Inflammatory macrophage treated with lipopolysaccharide for 1 hour (primary cell): ENCODE data around the gene HNRNPUL2.
"Not testable (repeated sequence)": the region's sequence is repeated elsewhere in the genome, so short reads cannot be mapped to it uniquely, and the experiment has no call there.

Experiments
- DNase-seq, 2 donors: peaks; one replicate each; pipeline ENCODE4 v3.0.0-alpha.2; 2020 to 2022

Gene HNRNPUL2

GRCh38 chr11:62727165-62727871 is at the start of gene HNRNPUL2:
Gene HNRNPUL2 (minus strand): TSS chr11:62727457. CDS start chr11:62727156, 301 bp downstream.
- DNase-seq, result peak; percentile 98 to 99

DNA sequence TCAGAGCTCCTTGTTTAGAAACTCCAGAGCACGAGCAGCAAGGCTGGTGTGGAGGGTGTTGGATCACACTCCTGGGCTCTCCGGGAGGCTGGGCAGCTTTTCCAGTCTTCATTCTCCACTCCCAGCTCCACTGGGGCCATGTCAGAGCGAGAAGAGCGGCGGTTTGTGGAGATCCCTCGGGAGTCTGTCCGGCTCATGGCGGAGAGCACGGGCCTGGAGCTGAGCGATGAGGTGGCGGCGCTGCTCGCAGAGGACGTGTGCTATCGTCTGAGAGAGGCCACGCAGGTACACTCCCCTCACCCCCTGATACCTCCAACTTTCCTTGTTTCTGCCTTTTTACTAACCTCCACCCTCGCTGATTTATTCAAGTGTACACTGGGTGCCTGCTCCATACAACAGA is 48.4 kb upstream of the HNRNPUL2 start:
- no peak for DNase-seq

DNA sequence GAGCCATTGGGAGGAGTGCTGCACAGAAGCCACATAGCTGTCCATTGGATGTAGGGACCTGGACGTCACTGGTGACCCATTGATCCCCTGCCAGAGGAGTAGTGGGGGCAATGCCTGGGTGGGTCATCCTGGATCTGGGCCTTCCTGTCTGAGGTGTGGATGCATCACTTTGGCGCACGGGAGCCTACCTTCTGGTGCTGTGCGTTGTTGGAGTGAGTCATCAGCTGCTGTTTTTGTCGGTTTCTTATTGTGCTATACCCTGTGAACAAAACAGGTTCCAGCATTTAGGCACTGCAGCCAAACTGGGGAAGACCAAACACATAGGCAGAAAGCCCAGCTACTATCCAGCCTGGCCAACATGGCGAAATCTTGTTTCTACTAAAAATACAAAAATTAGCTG is 47.1 kb upstream of the HNRNPUL2 start:
- no peak for DNase-seq

DNA sequence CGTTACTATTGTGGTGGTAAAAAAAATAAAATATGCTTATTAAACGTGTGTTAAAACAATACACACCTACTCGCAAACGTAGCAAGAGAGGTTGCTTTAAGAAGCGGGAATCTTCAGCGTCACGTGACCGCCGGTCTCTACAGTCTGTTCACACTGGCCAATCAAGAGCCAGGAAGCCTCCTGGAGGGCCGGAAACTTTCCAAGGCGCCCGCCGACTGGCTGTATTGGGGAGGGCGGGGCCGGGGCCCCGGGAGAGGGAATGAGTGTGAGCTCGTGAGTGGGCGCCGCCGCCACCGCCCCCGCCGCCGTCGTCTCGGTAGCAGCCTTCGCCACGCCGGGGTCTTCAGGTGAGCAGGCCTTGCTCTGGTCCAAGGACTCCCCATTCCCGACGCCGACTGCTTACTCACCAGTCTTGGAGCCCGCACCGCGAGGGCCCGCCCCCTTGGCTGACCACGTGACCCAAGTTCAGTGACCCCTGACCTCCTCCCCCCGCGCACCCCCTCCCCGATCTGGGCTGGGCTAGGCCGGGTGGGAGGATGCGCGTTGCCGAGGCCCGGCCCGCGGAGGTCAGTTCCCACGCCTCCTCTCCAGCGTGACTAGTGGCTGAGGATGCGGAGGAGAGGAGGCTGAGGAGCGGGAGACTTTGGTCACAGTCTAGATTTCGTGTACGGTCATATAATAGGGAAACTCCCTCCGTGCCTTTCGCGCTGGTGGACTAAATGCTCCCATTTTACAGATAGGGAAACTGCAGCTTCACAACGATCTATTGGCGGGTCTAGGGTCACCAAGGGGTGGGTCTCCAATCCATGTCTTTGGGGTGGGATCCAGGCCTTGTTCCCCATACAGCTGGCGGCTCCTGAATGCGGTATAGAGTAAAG is 44.1 kb upstream of the HNRNPUL2 start, which contains the start of gene TAF6L:
TSS of gene TAF6L (plus strand) at position 253 of the 878 bp plus-strand sequence. CDS start 4,388 bp downstream, outside the sequence.
- peak; percentile 95 to 98 for DNase-seq

- DNase-seq, result no peak
Measured at GRCh38 chr11:62770778-62771143, 43.5 kb upstream of the HNRNPUL2 start.

DNA sequence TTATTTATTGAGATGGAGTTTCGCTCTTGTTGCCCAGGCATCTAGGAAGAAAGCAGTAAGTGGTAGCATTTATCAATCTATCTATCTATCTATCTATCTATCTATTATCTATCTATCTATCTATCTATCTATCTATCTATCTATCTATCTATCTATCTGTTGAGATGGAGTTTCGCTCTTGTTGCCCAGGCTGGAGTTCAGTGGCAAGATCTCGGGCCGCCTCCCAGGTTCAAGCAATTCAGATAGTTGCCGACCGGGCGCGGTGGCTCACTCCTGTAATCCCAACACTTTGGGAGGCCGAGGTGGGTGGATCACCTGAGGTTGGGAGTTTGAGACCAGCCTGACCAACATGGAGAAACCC is 33.6 kb upstream of the HNRNPUL2 start:
- not testable (repeated sequence) for DNase-seq

GRCh38 chr11:62757846-62758788 is 30.9 kb upstream of the HNRNPUL2 start:
- DNase-seq, result no peak

DNA sequence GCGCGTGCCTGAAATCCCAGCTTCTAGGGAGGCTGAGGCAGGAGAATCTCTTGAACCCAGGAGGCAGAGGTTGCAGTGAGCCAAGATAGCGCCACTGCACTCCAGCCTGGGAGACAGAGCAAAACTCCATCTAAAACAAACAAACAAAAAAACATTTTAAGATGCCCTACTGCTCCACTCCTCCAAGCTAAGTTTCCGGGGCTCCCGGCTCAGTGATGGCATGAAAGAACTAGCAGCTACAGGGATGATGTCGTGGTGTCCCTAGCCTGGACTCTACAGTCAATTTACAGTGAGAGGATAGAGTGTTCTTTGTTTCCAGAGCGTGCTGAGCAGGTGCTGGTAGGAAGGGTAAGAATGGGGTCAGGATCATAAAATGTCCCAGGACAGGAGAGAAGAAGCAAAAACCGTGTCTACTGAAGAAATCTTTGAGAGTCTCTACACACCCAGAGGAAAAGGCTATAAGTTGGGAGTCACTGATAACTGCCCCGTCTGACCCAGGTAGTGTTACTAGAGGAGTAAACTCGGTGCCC is 27.9 kb upstream of the HNRNPUL2 start:
- no peak for DNase-seq

DNA sequence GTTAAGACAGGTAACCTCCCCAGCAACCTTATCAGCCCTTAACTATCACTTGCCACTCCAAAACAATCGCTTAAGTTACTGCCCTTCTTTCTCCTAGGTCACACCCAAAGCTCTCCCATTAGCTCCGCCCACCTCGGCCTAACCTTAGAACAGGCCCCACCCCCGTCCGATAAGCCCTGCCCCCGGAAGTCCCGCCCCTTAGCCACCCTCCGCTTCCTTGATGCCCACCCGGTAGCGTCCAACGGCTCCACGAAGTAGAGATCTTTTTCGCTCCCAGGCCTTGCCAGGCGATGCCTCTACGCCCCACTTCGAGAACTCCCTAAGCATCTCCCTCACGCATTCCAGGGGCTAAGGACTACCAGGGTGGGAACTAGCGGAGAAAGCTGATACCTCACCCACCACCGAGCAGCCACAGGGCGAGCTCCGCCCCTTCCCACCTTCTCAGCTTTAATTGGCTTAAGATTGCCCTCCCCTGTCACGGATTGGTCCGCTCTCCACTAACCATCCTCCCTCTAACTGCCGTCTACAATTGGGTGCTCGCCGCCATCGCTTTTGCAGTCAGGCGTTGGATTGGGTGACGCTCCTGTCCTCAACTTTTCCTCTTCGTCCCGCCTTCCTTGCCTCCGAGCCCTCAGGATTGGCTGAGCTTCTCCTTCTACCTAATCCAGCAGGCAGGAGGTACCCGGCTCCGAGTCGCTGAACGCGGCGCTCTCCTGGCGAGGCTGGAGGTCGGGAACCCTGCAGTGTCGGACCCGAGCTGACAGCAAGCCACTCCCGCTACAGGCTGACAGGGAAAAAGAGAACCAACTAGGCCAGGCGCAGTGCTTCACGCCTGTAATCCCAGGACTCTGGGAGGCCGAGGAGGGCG is 26.7 kb upstream of the HNRNPUL2 start, which contains the start of gene ZBTB3:
TSS of gene ZBTB3 (minus strand) at position 425 of the 868 bp plus-strand sequence. CDS start 496 bp downstream, outside the sequence.
- DNase-seq, result peak; percentile 99

- DNase-seq, result no peak
Measured at GRCh38 chr11:62752994-62753735, 25.9 kb upstream of the HNRNPUL2 start.

- no peak for DNase-seq
Measured at GRCh38 chr11:62752177-62752785, 25.0 kb upstream of the HNRNPUL2 start.

- DNase-seq, result not testable (repeated sequence)
Measured at GRCh38 chr11:62749931-62750330, 22.7 kb upstream of the HNRNPUL2 start.

- no peak for DNase-seq
Measured at GRCh38 chr11:62747475-62748160, 20.4 kb upstream of the HNRNPUL2 start.

DNA sequence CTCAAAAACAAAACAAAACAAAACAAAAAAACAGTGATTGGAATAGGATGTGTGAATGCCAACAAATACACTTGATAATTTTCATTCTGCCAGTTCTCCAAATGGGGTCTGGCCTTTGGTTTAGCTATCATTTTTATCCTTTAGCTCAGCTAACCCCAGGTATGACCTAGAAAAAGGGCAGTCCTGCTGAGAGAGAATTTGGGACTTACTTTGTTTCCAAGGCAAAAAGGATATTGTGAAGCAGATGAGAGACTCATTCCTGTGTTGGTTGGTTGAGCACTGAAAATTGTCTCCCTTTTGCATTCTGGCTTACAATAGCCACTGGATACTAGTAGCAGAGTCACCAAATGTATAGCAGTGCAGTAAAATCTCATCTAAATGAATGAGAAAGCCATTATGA is 9.9 kb upstream of the HNRNPUL2 start:
- no peak for DNase-seq

GRCh38 chr11:62732830-62733229 is 5.6 kb upstream of the HNRNPUL2 start:
- DNase-seq, result peak; percentile 40 to 45

GRCh38 chr11:62730076-62730475 is 2.8 kb upstream of the HNRNPUL2 start:
- not testable (repeated sequence) for DNase-seq

DNA sequence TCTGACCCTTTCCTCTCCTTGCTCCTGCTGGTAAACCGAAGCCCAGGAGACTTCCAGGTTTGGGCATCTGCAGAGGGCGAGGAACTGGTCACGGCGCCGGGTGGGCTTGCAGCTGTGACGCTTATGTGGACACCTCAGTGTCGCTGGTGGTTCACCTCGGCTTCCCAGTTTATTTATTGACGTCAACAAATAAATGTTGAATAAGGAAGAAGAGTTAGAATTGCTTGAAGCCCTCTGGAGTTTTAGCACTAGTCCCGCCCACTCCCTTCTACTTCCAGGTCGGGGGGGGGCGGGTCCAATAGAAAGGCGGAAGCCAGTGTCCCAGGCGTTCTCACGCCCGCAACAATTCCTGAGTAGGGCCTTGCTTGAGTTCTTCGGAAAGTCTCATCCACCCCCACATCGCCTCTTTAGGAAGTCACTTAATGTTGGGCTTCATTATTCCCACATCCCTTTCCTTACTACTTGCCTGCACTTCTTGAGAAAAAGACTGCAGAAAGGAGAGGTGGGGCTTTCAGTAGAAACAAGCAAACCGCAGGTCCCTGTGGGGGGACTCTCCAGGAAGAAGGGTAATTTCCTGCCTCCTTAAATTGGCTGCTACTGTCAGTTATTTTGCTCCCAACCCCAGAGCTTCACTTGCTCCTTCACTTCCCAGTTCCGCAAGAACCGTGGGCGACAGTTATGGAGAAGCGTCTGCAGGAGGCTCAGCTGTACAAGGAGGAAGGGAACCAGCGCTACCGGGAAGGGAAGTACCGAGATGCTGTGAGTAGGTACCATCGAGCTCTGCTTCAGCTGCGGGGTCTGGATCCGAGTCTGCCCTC is 1.1 kb upstream of the HNRNPUL2 start, which contains the start of gene TTC9C:
TSS of gene TTC9C (plus strand) at position 316 of the 818 bp plus-strand sequence. CDS start at position 679, 363 bp downstream.
- DNase-seq, result peak; percentile 91

- DNase-seq, result peak; percentile 98
Measured at GRCh38 chr11:62727872-62728170, 564 bp upstream of the HNRNPUL2 start.

DNA sequence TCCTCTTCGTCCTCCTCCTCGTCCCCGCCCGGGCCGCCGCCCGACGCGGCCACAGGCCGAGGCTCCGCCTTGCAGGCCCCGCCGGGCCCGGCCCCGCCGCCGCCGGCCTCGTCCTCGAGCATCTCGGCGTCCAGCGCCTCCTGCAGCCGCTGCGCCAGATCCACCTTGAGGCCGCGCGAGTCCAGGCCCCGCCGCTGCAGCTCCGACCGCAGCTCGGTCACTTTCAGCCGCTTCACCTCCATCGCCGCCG is 417 bp downstream of the HNRNPUL2 start:
- no peak for DNase-seq
